ENCODE measurements around the gene RASGRF1.

The RASGRF1 gene

DNA sequence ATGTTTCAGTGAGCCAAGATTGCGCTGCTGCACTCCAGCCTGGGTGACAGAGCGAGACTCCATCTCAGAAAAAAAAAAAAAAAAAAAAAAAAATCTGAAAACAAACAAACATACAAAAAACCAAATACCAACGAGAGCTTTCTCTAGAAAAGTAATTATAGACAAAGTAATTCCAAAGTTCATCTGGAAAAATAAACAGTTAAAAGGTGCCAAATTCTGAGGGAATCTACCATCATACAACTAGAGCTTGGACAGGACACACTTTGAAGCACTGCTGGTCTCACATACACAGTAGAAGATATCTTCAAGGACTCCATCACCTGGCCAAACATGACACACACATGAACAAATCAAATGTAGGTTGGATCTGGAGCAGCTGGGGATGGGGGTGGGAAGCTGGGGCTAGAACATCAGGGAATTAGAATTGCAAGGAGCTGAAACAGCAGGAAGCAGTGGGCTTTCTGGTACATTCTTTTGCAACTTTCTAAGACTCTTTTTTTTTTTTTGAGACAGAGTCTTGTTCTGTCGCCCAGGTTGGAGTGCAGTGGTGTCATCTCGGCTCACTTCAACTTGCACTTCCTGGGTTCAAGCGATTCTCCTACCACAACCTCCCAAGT, 104.6 kb downstream of the RASGRF1 start:
- DNase-seq (ENCODE audit: low read depth in 2 of 2) = no peak

DNA sequence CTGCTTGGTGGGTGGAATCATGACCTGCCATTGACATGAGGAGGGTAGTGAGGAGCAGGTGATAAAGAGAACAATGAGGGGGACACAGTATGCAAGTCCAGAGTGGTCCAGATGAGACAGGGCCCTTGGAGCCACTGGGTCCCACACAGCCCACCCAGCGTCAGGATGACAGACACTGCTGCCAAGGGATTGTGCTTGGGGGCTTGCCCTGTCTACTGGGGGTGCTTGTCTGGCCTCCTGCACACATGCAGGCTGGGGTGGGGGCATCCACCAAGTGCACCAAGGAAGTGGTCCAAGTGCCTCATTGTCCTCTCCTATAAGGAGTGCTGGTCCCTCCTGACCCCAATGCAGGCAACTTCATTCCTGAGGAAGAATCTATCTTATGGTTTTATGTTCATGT, 106.5 kb downstream of the RASGRF1 start:
- no peak for DNase-seq (ENCODE audit: low read depth in 2 of 2)

DNA sequence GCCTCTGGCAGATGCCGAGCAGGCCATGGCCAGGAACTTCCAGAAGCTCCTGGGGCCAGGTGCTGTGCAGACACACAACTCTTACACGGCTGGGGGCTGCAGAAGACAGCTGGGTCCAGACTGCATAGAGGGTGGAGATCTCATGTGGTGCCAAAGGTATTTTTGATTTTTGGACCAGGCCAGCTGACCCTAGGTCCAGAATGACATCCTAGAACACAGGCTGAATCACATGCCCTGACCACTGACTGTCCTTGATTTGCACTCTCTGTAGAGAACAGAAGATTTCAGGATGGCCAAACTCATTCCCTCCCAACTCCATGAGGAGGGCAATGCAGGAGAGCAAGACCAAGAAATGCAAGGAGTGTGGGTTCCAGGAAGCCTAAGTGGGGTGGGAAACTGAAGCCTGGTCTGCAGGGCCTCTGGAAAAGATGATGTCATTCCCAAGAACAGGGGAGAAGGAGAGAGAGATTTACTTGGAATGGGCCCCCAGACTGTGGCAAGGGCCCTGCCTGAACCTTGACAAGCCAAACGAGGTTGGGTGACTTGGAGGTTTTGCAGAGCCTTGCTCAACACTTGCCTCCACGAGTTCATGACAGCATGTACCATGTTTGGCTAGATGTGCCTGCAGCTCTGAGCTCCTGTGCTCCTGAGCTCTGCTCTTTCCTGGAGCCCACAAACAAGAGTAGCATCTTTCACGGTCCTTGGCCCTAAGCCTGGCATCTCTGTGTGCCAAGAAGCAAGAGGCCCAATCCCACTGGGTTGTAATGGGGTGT, 107.2 kb downstream of the RASGRF1 start:
- no peak for DNase-seq (ENCODE audit: low read depth in 2 of 2)

- no peak for DNase-seq (ENCODE audit: low read depth in 2 of 2)
These were observed 107.8 kb downstream of the RASGRF1 start for GRCh38 chr15:78982736-78983135.

DNA sequence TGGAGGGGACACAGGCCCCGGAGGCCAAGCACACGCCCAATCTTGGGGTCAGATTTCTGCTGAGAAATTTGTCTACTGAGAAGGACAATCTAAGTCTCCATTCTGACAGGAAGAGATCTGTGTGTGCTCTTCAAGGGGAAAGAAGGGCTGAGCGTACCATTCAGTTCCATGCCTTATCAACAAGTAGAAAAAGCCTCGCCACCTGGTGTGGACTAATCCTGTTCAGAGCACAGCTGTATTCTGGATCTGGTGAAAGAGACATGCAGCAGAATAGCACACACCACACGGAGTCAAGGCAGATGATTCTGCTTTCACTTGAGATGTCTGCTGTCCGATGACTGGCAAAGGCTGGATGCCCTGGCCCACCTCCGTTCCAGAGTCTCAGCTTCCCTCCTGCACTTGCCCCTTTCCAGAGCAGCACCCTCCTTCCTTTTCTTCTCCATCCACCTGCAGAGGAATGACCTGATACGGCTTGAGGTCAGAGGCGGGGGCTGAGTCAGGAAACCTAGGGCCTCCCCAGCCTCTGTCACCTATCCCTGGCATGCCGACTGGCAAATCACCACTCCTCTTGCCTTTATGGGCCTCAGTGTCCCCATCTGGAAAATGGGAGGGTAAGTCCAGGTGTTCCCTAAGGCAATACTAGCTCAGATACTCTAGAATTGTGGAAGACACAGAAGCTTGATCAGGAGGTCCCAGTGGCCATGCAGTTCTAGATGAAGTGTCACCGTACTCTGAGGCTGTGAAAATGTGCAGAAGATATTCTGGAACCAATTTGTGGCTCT, 108.9 kb downstream of the RASGRF1 start:
- DNase-seq (ENCODE audit: low read depth in 2 of 2) = no peak

GRCh38 chr15:78979456-78980320, 110.9 kb downstream of the RASGRF1 start:
- no peak for DNase-seq (ENCODE audit: low read depth in 2 of 2)

- DNase-seq (ENCODE audit: low read depth in 2 of 2) = no peak
These were observed 111.9 kb downstream of the RASGRF1 start for GRCh38 chr15:78978601-78979179.

GRCh38 chr15:78977591-78978347, 112.8 kb downstream of the RASGRF1 start:
- DNase-seq (ENCODE audit: low read depth in 2 of 2) = no peak

- no peak for DNase-seq (ENCODE audit: low read depth in 2 of 2)
These were observed 113.4 kb downstream of the RASGRF1 start for GRCh38 chr15:78977091-78977571.

DNA sequence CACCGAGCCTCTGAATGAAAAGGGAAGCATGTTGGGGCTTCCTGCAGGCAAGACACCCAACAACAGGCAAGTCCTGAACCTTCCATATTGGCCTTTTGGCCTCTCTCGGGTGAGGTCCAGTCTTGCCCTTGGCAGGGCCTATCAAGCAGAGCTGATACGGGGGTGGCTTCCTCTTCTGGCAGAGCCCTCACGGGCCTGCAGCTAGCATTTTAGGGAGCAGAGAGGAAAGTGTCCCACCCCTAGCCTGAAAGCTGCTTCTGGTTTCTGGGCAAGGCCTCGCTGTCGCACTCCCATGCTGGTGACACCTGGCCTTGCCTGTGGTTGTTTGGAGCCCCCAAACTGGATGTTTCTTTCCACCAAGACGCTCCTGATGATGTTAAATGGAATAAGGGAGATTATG, 113.9 kb downstream of the RASGRF1 start:
- no peak for DNase-seq (ENCODE audit: low read depth in 2 of 2)

GRCh38 chr15:78974272-78974918, 116.2 kb downstream of the RASGRF1 start:
- no peak for DNase-seq (ENCODE audit: low read depth in 2 of 2)

DNA sequence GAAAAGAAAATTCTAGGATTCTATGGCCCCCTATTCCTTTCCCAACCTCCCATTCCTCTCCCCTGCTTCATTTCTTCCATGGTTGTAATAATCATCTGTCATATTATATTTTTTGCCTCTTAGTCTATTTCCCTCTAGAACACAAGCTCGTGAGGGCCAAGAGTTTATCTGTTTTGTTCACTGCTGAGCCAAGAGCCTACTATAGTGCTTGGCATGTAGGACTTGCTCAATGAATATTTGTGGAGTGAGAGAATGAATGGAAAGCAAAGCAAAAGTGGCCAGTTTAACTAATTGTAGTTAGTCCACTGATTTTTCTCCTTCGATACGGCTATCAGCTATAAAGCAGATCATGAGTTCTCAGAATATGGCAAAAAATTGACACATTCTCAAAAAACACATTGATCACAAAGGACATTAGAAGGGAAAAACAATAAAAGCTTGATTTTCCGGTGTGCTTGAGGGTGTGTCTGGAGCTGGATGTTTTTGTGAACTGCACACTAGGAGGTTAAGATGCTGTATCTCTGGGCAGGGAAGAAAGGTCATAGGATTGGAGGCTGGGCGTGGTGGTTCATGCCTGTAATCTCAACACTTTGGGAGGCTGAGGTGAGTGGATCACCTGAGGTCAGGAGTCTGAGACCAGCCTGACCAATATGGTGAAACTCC, 120.8 kb downstream of the RASGRF1 start:
- DNase-seq (ENCODE audit: low read depth in 2 of 2) = no peak

DNA sequence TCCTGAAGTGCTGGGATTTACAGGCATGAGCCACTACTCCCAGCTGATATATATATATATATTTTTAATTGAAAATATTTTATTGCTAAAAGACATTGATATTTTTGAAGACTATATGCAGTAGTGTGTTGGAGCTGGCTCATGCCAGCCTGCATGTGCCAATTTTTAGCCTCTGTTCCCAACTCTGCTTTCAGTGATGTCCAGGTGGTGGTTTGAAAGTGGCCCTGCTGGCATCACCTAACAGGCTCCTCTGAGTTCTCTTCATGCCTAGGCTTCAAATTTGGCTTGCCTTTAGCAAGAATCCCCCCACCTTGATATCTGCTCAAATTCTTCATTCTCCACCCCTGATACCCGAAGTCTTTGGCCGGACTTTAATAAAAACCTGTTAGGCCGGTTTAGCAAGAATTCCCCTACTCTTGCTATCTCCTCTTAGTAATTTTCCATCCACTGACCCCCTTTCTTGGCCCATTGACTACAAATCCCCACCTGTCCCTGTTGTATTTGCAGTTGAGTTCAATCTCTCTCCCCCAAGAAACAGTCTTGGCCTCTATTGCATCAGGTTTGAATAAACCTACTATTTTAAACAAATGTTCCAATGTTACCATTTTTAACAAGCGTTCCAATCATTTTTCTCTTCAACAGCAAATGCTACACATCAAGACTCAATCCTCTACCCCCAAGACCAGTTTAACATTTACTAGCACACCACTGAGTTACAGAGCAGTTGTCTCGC, 121.9 kb downstream of the RASGRF1 start:
- no peak for DNase-seq (ENCODE audit: low read depth in 2 of 2)

DNA sequence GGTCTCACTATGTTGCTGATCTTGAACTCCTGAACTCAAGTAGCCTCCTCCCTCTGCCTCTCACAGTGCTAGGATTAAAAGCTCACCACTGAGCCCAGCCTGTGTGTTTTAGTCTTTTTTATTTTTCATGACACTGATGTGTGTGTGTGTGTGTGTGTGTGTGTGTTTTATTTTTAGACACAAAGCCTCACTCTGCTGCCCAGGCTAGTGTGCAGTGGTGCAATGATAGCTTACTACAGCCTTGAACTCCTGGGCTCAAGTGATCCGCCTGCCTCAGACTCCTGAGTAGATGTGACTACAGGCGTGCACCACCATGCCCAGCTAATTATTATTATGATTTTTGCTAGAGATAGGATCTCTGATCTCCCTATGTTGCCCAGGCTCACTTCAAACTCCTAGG, 122.5 kb downstream of the RASGRF1 start:
- no peak for DNase-seq (ENCODE audit: low read depth in 2 of 2)

- no peak for DNase-seq (ENCODE audit: low read depth in 2 of 2)
These were observed 130.3 kb downstream of the RASGRF1 start for GRCh38 chr15:78960308-78960707.

DNA sequence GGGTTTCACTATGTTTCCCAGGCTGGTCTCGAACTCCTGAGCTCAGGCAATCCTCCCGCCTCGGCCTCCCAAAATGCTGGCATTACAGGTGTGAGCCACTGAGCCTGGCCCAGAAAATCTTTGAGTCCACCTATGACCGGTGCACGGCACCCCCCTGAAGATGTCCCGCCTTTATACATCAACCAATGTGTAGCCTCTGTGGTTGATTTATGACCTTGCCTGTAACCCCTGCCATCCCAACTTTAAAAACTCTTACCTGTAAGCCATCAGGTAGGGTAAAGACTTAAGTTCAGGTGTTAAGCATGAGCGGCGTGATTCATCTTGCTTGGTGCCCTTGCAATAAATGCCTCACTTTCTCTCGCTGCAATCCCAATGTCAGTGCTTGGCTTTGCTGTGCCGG, 131.2 kb downstream of the RASGRF1 start:
- no peak for DNase-seq (ENCODE audit: low read depth in 2 of 2)

- no peak for DNase-seq (ENCODE audit: low read depth in 2 of 2)
These were observed 133.0 kb downstream of the RASGRF1 start for GRCh38 chr15:78957416-78958093.

DNA sequence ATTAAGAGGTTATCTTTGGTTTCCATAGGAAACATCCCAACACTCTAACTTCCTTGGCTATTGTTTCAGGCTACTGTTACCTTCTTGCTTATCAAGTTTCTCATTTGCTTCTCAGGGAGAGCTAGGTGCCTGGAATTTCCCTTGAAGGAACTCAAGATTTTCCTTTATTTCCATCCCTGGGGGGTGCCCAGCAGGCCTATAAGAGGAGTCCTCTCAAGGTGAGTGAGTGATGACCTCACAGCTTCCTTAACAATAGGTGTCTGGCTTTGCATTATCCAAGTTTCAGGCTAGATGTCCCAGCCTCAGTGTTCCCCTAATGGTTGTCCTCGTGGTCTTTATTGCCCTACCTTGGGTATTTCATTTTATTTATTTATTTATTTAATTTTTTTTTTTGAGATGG, 133.6 kb downstream of the RASGRF1 start:
- DNase-seq (ENCODE audit: low read depth in 2 of 2) = no peak

All from activated CD8-positive, alpha-beta memory T cell treated with anti-CD3 and anti-CD28 coated beads for 4 hours (primary cell).